T-cell (primary cell): ENCODE results near the gene ARPC1B. TPM values are rescaled to one million over a fixed set of nuclear protein-coding genes. Genes with fewer than 3 reads are reported as not detected.
A peak's percentile ranks its signal among the peaks of the same experiment; 100 is the strongest.

Source experiments
- ATAC-seq, 4 experiments: fragments of 200-7000 bp in 3 of 4; fragments of 150-1000 bp in 1 of 4; cut with Tn5 transposase; replicated peaks in 1 of 4; 1 replicate in 3 of 4; 2 replicates in 1 of 4; pipeline ENCODE4 v1.10.0; 2021; ENCODE audit warnings: moderate library complexity in 3 of 4, mild to moderate bottlenecking in 2 of 4, moderate number of reproducible peaks in 1 of 4
- CTCF ChIA-PET, 2 donors: fragments of 300-600 bp; sonication (Branson Sonifier 250); formaldehyde crosslinking; loops; one replicate each; lab custom pipeline; 2022; ENCODE audit warnings: antibody characterized with exemption in 2 of 2; lab: Charles Lee
- POLR2A ChIA-PET, 2 donors: fragments of 300-600 bp; sonication (Branson Sonifier 250); formaldehyde crosslinking; loops; one replicate each; lab custom pipeline; 2022; ENCODE audit warnings: antibody characterized with exemption in 2 of 2; lab: Charles Lee
- DNase-seq, 35 experiments: peaks; one replicate each; pipeline versions ENCODE4 v3.0.0 to v3.0.0-alpha.2; 2013 to 2023
- H3K27ac ChIP-seq: one replicate; pipeline ENCODE4 v1.5.1; 2013; ENCODE audit warnings: low read length
- H3K27me3 ChIP-seq, 2 experiments: replicated peaks in 1 of 2; 1 replicate in 1 of 2; 2 replicates in 1 of 2; pipeline versions ENCODE4 v1.6.1 to v1.7.0; 2013; ENCODE audit warnings: low read length in 1 of 2, mixed read lengths in 1 of 2; ENCODE audit not compliant: control insufficient read depth in 2 of 2, insufficient read depth in 2 of 2; ENCODE audit errors: extremely low read depth in 1 of 2
- H3K36me3 ChIP-seq, 2 donors: 1 replicate in 1 of 2; 2 replicates in 1 of 2; pipeline versions ENCODE4 v1.6.1 to v1.7.0; 2013; ENCODE audit warnings: low read length in 1 of 2; ENCODE audit not compliant: control insufficient read depth in 2 of 2, insufficient read depth in 1 of 2; ENCODE audit errors: extremely low read depth in 1 of 2
- H3K4me1 ChIP-seq, 2 experiments: 1 replicate in 1 of 2; 2 replicates in 1 of 2; pipeline versions ENCODE4 v1.6.1 to v1.7.0; 2013; ENCODE audit warnings: low read length in 2 of 2, mixed read lengths in 1 of 2; ENCODE audit not compliant: insufficient read depth in 2 of 2, control insufficient read depth in 1 of 2; ENCODE audit errors: extremely low read depth in 1 of 2
- H3K4me3 ChIP-seq, 2 donors: 1 replicate in 1 of 2; 2 replicates in 1 of 2; pipeline versions ENCODE4 v1.5.1 to v1.7.0; 2013; ENCODE audit warnings: mild to moderate bottlenecking in 2 of 2, low read length in 1 of 2, moderate library complexity in 1 of 2; ENCODE audit not compliant: control insufficient read depth in 1 of 2; ENCODE audit errors: extremely low read depth in 1 of 2
- H3K9me3 ChIP-seq: 2 replicates; pipeline ENCODE4 v1.7.0; 2013
- H3K27ac Mint-ChIP-seq, 2 donors: one replicate each; pipeline ENCODE4 v1.8.0; 2020 to 2021; ENCODE audit warnings: mild to moderate bottlenecking in 2 of 2, mixed read lengths in 2 of 2
- H3K27me3 Mint-ChIP-seq, 2 donors: one replicate each; pipeline ENCODE4 v1.8.0; 2021 to 2022; ENCODE audit warnings: mixed read lengths in 2 of 2
- H3K36me3 Mint-ChIP-seq: one replicate; pipeline ENCODE4 v1.8.0; 2021; ENCODE audit warnings: mixed read lengths
- H3K4me1 Mint-ChIP-seq, 3 donors: one replicate each; pipeline ENCODE4 v1.8.0; 2020 to 2022; ENCODE audit warnings: mixed read lengths in 3 of 3, mild to moderate bottlenecking in 1 of 3
- H3K4me3 Mint-ChIP-seq, 3 donors: one replicate each; pipeline ENCODE4 v1.8.0; 2020 to 2022; ENCODE audit warnings: mild to moderate bottlenecking in 3 of 3, mixed read lengths in 3 of 3, moderate library complexity in 3 of 3
- H3K9me3 Mint-ChIP-seq, 3 donors: one replicate each; pipeline ENCODE4 v1.8.0; 2020 to 2022; ENCODE audit warnings: mixed read lengths in 3 of 3
- WGBS: methylation state at CpG from one replicate; pipeline ENCODE4 v1.1.5; 2013; ENCODE audit warnings: missing lambda C conversion rate; ENCODE audit not compliant: insufficient coverage; 5-methylcytosine and 5-hydroxymethylcytosine counted together
- total RNA-seq, 35 experiments: library from RNA in 6 of 35; stranded (reverse) in 6 of 35; fragments of 120-200 nt in 1 of 35; gene quantifications; one replicate each; pipeline versions ENCODE4 v1.2.1 to v1.2.4 and lab custom pipeline; 2013 to 2026

Gene ARPC1B
- total RNA-seq, 5 donors from 2014 or later (not counting 1 experiment from before 2014, with no cell fraction given): 131 to 232 (median 203) TPM

GRCh38 chr7:99390941-99391602 lies 16.5 kb downstream of the ARPC1B start:
- Histone ChIP-seq H3K27ac (no peak overlapping the region), H3K4me1 (peaks cover 8 to 33% of the 10 kb centered on the region in 2 experiments), H3K36me3 (peaks cover 27 to 86% of the 10 kb centered on the region in 2 donors), H3K9me3 (no peaks in the 10 kb centered on the region), H3K4me3 (no peak overlapping the region), H3K27me3 (no peaks in the 10 kb centered on the region)
- Mint-ChIP-seq H3K36me3 (peaks cover 11% of the 10 kb centered on the region), H3K27me3 (no peaks in the 10 kb centered on the region), H3K9me3 (no peaks in the 10 kb centered on the region), H3K27ac (no peak overlapping the region), H3K4me3 (no peak overlapping the region), H3K4me1 (peaks cover 12 to 27% (median 25%) of the 10 kb centered on the region in 3 donors)
- POLR2A ChIA-PET: interaction anchor here in 1 of 2 donors (0.7 kb wide), 1 partner anchor 8 kb away, joined by 3 read pairs; no protein-coding TSS in a partner anchor
- CTCF ChIA-PET: interaction anchor here in 1 of 2 donors (0.7 kb wide), 1 partner anchor 10 kb away, joined by 4 read pairs; no protein-coding TSS in a partner anchor
- WGBS: 99% methylated on average over 9 of the region's 23 CpGs
- DNase-seq (no peak), ATAC-seq (no peak)

DNA sequence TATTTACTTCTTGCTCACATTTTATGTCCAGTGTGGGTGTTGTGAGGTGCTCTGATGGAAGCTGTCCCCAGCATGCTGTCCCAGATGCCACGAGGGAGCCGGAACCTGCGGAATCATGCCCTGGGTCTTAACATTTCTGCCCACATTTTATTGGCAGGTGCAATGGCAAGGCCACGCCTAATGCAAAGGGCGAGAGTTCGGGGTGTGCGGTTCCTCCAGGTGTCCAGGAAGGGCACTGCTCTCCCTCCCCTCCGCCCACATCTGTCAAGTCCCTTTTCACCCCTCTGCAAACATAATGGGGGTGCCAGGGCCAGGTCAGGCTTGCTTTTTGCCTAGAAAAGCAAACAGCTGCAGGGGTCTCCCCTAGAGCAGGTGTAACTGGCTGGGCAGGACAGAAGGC lies 17.5 kb downstream of the ARPC1B start:
- DNase-seq: no peak
- peaks cover 12 to 25% (median 25%) of the 10 kb centered on the region in 3 donors for H3K4me1 Mint-ChIP-seq
- no peak for ATAC-seq
- Histone ChIP-seq H3K4me3 (no peak overlapping the region), H3K27me3 (no peaks in the 10 kb centered on the region), H3K36me3 (peaks cover 28 to 84% of the 10 kb centered on the region in 2 donors), H3K9me3 (no peaks in the 10 kb centered on the region), H3K4me1 (peaks cover 8 to 29% of the 10 kb centered on the region in 2 experiments), H3K27ac (no peak overlapping the region)
- POLR2A ChIA-PET: interaction anchor here (0.7 to 1.1 kb wide), 3 partner anchors 9 to 1364 kb away, joined by 3 to 6 read pairs (median 5); no protein-coding TSS in a partner anchor
- no peaks in the 10 kb centered on the region for H3K9me3 Mint-ChIP-seq
- CTCF ChIA-PET: interaction anchor here in 1 of 2 donors (0.6 kb wide), 1 partner anchor 194 kb away, joined by 3 read pairs; no protein-coding TSS in a partner anchor
- H3K27ac Mint-ChIP-seq: peak overlapping the region; percentile 52 to 72
- H3K27me3 Mint-ChIP-seq: no peaks in the 10 kb centered on the region
- H3K4me3 Mint-ChIP-seq: peak overlapping the region; percentile 13 to 77 (median 41)
- H3K36me3 Mint-ChIP-seq: peaks cover 13% of the 10 kb centered on the region
- WGBS: 71% methylated on average over 5 of the region's 8 CpGs

DNA sequence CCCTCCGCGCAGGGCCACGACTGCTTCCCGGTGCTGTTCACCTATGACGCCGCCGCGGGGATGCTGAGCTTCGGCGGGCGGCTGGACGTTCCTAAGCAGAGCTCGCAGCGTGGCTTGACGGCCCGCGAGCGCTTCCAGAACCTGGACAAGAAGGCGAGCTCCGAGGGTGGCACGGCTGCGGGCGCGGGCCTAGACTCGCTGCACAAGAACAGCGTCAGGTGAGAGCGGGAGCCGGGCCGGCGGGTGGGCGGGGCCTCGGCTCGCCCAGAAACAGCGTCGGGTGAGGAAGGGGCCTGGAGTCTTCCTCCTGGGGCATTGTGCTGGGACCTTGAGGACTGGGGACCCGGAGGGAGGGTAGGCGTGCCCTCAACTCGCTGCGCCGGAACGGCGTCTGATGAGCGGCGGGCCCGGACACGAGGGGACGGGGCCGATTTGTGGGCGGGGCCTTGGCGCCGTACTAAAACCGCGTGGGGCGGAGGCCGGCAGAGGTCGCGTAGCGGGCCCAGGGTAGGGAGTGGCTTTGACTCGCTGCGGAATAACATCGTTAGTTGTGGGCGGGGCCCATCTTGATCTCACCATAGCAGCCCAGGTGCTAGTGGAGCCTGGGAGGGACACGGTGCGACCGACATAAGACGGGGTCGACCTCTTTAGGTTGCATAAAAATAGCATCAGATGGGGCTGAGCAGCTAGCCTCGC lies 18.3 kb downstream of the ARPC1B start:
- Mint-ChIP-seq H3K9me3 (no peaks in the 10 kb centered on the region), H3K27me3 (no peaks in the 10 kb centered on the region), H3K27ac (peak overlapping the region; percentile 88 to 91), H3K4me3 (peak overlapping the region; percentile 77 to 81 (median 79)), H3K36me3 (peaks cover 16% of the 10 kb centered on the region), H3K4me1 (peaks cover 13 to 27% (median 26%) of the 10 kb centered on the region in 3 donors)
- Histone ChIP-seq H3K9me3 (no peaks in the 10 kb centered on the region), H3K4me3 (peak overlapping the region; percentile 46 to 52), H3K4me1 (peaks cover 8 to 29% of the 10 kb centered on the region in 2 experiments), H3K27me3 (no peaks in the 10 kb centered on the region), H3K36me3 (peaks cover 28 to 85% of the 10 kb centered on the region in 2 donors), H3K27ac (peak overlapping the region; percentile 48)
- ChIA-PET POLR2A (interaction anchor here (0.6 to 2.1 kb wide), 5 partner anchors 12 to 18 kb away, joined by 3 to 9 read pairs (median 3); partner anchors contain the start of genes BUD31 (in 1 of the 2) and PDAP1 (in 1 of the 2)), CTCF (interaction anchor here in 1 of 2 donors (0.6 to 1.0 kb wide), 3 partner anchors 12 to 1123 kb away, joined by 3 to 4 read pairs (median 3); partner anchors contain the start of genes BUD31 and PDAP1)
- DNase-seq: peak; percentile 71 to 89 (median 82)
- peak; percentile 92 to 96 (median 92) for ATAC-seq
- WGBS: 38% methylated on average over 68 of the region's 68 CpGs

DNA sequence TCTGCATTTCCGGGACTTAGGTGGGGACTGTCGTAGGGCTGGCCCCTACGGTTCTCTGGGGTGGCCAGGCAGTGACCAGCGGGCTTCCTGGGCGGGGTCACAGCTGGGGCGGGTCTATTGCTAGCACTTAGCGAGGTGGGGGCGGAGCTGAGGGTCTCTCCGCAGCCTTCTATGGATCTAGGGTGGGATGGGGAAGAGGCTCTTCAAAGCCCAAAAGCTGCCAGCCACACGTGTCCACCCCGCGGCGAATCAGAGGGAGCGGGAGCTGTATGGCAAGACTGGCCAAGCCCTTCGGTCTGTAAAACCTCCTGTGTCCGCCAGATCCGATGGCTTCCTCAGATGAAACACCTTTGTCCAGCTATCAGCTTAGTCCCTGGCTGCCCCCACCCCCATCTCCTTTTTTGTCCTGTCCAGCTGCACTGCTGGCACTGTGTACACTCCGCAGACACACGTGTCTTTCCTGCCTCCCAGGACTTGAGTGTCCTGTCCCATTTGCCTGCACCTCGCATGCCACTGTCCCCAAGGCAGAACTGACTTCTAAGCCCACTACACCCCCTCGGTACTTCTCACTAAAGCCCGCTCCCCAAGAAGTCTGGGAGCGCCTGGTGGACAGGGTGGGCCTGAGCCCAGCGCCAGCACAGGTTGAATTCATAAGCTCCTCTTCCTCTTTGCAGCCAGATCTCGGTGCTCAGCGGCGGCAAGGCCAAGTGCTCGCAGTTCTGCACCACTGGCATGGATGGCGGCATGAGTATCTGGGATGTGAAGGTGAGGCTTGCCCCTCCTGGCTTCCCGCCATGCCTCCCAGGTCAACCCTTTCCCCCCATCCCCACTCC lies 19.0 kb downstream of the ARPC1B start:
- ChIA-PET CTCF (interaction anchor here (0.5 to 1.0 kb wide), 6 partner anchors 12 to 1675 kb away, joined by 3 to 5 read pairs (median 4); partner anchors contain the start of genes BUD31 (in 1 of the 2) and PDAP1 (in 1 of the 2)), POLR2A (interaction anchor here (0.5 to 2.1 kb wide), 5 partner anchors 13 to 26 kb away, joined by 3 to 9 read pairs (median 3); partner anchors contain the start of genes BUD31 (in 1 of the 2) and PDAP1 (in 1 of the 2))
- Mint-ChIP-seq H3K27ac (peak overlapping the region; percentile 88 to 91), H3K36me3 (peaks cover 15% of the 10 kb centered on the region), H3K27me3 (no peaks in the 10 kb centered on the region), H3K4me3 (peak overlapping the region; percentile 77 to 81 (median 79)), H3K9me3 (no peaks in the 10 kb centered on the region), H3K4me1 (peaks cover 18 to 30% (median 26%) of the 10 kb centered on the region in 3 donors)
- Histone ChIP-seq H3K27ac (peak overlapping the region; percentile 48), H3K27me3 (no peaks in the 10 kb centered on the region), H3K4me1 (peaks cover 8 to 26% of the 10 kb centered on the region in 2 experiments), H3K4me3 (peak overlapping the region; percentile 46 to 52), H3K9me3 (no peaks in the 10 kb centered on the region), H3K36me3 (peaks cover 22 to 84% of the 10 kb centered on the region in 2 donors)
- 91% methylated on average over 18 of the region's 30 CpGs for WGBS
- ATAC-seq (no peak), DNase-seq (peak in 1 of 35 experiments; percentile 13)

GRCh38 chr7:99394188-99394502 lies 19.6 kb downstream of the ARPC1B start:
- Histone ChIP-seq H3K27ac (peak overlapping the region; percentile 11), H3K9me3 (no peaks in the 10 kb centered on the region), H3K27me3 (no peaks in the 10 kb centered on the region), H3K36me3 (peaks cover 21 to 87% of the 10 kb centered on the region in 2 donors), H3K4me1 (peaks cover 8 to 26% of the 10 kb centered on the region in 2 experiments), H3K4me3 (no peak overlapping the region)
- H3K27me3 Mint-ChIP-seq: no peaks in the 10 kb centered on the region
- POLR2A ChIA-PET: interaction anchor here (0.8 to 2.1 kb wide), 2 partner anchors 14 to 20 kb away, joined by 3 to 9 read pairs; partner anchors contain the start of genes BUD31 (in 1 of the 2) and PDAP1 (in 1 of the 2)
- DNase-seq (no peak), ATAC-seq (no peak)
- 82% methylated on average over 4 of the region's 4 CpGs for WGBS
- H3K36me3 Mint-ChIP-seq: peaks cover 19% of the 10 kb centered on the region
- H3K4me1 Mint-ChIP-seq: peaks cover 18 to 34% (median 26%) of the 10 kb centered on the region in 3 donors
- H3K9me3 Mint-ChIP-seq: no peaks in the 10 kb centered on the region
- CTCF ChIA-PET: interaction anchor here in 1 of 2 donors (0.5 to 0.7 kb wide), 2 partner anchors 56 to 57 kb away, joined by 3 to 4 read pairs; no protein-coding TSS in a partner anchor
- H3K27ac Mint-ChIP-seq: peak overlapping the region; percentile 88 to 91
- peak overlapping the region in 2 of 3 donors; percentile 77 to 81 for H3K4me3 Mint-ChIP-seq
